HG02642 (cell line): ENCODE results near the gene CCNA2.

Experiments used
- ATAC-seq: cut with Tn5 transposase; IDR thresholded peaks from one replicate; pipeline ENCODE4 v1.9.1; 2021; ENCODE audit warnings: mild to moderate bottlenecking; ENCODE audit not compliant: unreplicated experiment, poor library complexity

CCNA2 gene

GRCh38 chr4:121823505-121824170 lies at the start of gene CCNA2:
Gene CCNA2 (minus strand): TSS chr4:121823883. CDS start chr4:121823628, 255 bp downstream.
- ATAC-seq = peak; percentile 94

GRCh38 chr4:121869841-121870822 lies 46.4 kb upstream of the CCNA2 start, which contains the start of gene BBS7:
Gene BBS7 (minus strand): TSS chr4:121870474. CDS start chr4:121870313, 161 bp downstream.
- ATAC-seq = peak; percentile 100

- no peak for ATAC-seq
These were observed 40.1 kb upstream of the CCNA2 start for GRCh38 chr4:121863799-121864198.

DNA sequence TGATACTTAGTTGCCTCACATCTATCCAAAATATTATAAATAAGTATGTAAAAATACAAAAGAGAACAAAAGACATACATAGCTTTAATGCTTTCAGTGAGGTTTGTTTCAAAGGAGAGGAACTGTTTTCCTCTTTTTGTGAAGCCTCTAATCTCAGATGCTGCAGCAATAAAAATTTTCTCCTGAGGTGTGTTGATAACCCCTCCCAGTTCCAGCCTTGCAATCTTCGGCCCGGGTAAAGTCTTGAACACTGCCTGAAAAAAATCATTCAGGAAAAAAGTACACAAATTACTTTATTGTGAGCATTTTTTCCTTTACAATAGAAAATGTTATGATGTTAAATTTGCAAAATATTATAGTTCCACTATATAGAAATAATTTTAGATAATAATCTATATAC lies 37.7 kb upstream of the CCNA2 start:
- ATAC-seq = no peak

- no peak for ATAC-seq
These were observed 36.4 kb upstream of the CCNA2 start for GRCh38 chr4:121860121-121860520.

DNA sequence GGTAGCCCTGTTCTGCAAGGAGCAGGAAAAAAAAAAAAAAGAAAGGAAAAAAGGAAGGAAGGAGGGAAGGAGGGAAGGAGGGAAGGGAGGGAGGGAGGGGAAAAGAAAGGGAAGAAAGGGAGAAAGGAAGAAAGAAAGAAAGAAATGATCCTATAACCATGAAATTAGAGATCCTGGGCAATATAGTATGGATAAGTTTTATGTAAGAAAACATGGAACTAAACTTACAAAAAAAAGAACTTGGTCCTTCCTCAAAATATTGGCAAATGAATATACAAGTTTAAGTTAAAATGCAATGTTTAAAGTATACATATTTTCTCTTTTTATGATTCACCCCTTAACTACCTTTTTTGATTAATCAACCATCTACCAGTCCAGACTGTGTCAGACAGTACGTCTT lies 27.7 kb upstream of the CCNA2 start:
- no peak for ATAC-seq

DNA sequence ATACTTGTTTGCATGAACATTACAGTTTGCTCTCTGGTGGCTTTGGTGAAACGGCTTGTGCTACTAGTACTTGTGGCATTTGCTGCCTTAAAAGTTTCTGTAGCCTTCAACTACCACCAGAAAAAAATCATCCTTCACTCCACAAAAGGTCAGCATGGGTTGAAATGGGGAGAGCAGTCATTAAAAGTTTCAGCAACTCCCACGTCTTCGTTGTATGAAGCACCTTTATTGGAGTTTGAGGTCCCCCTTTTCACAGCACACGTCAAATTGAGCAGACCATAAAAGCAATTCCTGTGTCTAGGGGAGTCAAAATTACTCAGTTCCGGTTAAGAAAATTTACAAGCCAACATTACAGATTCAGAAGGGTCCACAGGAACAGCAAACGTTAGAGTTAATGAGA lies 23.0 kb upstream of the CCNA2 start:
- no peak for ATAC-seq

DNA sequence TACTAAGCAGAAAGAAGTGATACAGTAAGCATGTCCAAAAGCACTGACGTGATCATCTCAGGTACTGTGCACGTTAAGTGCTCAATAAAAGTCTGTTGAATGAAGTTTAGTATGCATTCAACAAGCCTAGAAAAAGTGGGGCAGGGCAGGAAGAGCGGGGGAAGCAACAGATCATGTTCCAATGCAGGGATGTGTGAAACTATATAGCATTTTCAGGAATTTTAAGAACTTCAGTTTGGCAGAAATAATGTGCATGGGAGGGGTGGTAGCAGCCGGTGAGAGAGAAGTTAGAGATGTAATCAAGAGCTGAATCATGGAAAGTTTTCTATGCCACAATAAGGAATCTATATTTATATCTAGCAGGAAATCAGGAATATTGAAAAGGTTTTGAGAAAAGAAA lies 19.2 kb upstream of the CCNA2 start:
- no peak for ATAC-seq

DNA sequence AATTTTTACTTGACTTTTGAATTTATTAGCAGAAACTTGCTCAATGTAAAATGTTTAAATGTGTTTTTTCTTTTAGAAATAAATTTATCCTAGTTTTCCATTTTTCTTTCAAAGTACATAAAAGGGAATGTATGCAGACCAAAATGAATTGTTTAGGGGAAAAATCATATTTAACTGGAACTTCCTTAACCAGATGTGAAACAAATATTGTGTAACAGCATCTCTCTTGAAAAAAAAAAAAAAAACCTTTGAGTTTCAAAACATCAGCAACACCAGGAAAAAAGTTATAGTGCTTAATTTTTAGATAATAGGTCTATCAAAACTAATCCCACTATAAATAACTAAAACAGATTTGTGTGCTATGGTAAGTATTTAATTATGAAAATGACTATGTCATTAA lies 14.5 kb upstream of the CCNA2 start:
- ATAC-seq = no peak

- no peak for ATAC-seq
These were observed 5.8 kb upstream of the CCNA2 start for GRCh38 chr4:121829511-121829910.

- no peak for ATAC-seq
These were observed 4.2 kb upstream of the CCNA2 start for GRCh38 chr4:121827853-121828252.

GRCh38 chr4:121824950-121825349 lies 1.3 kb upstream of the CCNA2 start:
- no peak for ATAC-seq

- peak; percentile 3 for ATAC-seq
These were observed 466 bp upstream of the CCNA2 start for GRCh38 chr4:121824171-121824527.

GRCh38 chr4:121822796-121823504 lies 733 bp downstream of the CCNA2 start:
- ATAC-seq = peak; percentile 39

DNA sequence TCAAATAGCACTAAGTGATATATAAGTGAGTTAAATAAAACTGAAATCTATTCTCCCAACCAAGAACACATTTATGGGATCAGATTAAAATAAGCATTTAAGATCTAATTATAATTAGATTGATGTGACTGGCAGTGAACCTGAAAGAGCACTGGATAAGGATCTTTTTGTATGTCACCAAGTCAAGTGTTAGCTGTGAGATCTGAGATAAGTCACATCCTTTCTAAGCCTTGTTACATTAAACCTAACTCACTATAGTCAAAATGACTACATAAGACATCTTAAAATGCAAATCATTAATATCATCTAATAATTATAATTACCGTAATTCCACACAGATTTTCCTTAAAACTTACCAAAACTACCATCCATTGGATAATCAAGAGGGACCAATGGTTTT lies 1.6 kb downstream of the CCNA2 start:
- no peak for ATAC-seq

DNA sequence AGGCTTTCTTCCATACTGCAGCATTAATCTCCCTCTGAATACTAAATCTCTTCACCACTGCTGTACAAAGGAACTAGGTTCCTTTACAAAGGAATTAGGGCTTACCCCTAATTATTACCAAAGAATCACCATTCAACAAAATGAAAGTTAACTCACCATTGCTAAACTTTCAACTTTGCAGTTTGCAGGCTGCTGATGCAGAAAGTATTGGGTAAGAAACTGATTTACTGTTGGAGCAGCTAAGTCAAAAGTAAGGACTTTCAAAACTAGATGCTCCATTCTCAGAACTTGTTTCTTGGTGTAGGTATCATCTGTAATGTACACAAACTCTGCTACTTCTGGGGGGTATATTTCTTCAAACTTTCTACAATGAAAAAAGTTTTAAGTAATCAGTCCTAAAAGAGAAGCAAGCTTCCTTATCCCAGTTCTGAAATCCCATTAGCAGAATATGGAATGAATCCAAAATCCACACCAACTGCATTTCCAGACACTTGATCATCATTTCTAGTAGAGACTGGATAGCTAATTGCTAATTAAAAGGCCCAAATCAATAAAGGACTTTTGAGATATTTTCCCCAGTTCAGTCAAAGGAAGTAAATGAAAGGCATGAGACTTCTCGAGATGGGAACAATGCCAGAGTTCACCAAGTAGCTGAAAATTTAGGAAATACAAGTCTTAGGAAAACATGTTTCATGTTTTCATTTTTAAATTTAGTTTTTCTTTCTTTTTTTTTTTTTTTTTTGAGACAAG lies 4.3 kb downstream of the CCNA2 start:
- ATAC-seq = no peak

- ATAC-seq = no peak
These were observed 5.5 kb downstream of the CCNA2 start for GRCh38 chr4:121818215-121818614.

DNA sequence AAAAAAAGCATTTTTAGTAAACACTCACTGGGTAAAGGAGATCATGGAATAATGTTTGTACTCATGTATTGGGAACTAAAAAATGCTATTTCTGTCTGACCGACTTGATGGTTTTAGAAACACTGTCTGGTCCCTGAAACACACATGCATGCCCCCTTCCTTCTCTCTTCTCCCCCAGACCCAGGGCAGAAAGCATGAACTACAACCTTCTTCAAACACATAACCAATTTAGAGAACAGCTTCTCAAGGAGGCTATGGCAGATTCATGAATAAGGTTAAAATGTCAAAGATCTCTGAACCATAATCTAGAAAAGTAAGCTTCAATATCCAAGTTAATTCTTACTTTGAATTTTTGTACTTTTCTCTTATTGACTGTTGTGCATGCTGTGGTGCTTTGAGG lies 6.0 kb downstream of the CCNA2 start:
- no peak for ATAC-seq

DNA sequence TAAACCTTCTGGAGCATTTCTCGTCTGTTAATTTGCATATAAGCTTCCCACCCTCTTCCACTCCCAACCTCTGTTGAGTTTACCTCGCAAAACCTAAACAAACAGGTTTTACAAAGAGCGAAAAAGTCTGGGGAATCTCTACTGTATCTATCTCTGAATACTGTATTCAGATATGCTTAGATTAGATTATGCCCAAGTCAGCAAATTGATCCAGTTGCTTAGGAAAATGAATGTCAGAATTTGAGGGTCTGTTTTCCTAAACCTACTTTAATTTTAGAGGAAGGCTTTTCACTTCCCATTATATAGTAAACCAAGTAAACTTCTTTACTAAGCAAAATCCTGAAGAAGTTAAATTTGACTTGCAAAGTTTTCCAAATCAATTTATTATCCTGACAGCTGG lies 6.7 kb downstream of the CCNA2 start:
- no peak for ATAC-seq

GRCh38 chr4:121814756-121815155 lies 8.9 kb downstream of the CCNA2 start:
- ATAC-seq = no peak
